PC-3 (cell line): ENCODE data around the gene ANGPTL2.

ENCODE experiments used
- CTCF ChIP-seq: fragments of 300-600 bp; sonication (generic); conservative IDR thresholded peaks from 2 replicates; pipeline ENCODE4 v1.5.1; 2017; ENCODE audit warnings: antibody characterized with exemption, low read depth, mild to moderate bottlenecking, low read length
- EZH2 ChIP-seq: fragments of 300-600 bp; sonication (generic); IDR thresholded peaks from one replicate; pipeline ENCODE4 v1.6.1; 2017; ENCODE audit warnings: antibody characterized with exemption, mild to moderate bottlenecking, low read length; ENCODE audit not compliant: unreplicated experiment
- EZH2phosphoT487 ChIP-seq: fragments of 300-600 bp; sonication (generic); IDR thresholded peaks from 2 replicates; pipeline ENCODE4 v1.6.1; 2018; ENCODE audit warnings: mild to moderate bottlenecking, antibody characterized with exemption, low read length, borderline replicate concordance

GRCh38 chr9:127154003-127154389, 31.6 kb upstream of the ANGPTL2 start:
- TF ChIP-seq CTCF (no peak), EZH2 (no peak), EZH2phosphoT487 (no peak)
